ENCODE measurements around the gene NCKAP5.

NCKAP5 gene

DNA sequence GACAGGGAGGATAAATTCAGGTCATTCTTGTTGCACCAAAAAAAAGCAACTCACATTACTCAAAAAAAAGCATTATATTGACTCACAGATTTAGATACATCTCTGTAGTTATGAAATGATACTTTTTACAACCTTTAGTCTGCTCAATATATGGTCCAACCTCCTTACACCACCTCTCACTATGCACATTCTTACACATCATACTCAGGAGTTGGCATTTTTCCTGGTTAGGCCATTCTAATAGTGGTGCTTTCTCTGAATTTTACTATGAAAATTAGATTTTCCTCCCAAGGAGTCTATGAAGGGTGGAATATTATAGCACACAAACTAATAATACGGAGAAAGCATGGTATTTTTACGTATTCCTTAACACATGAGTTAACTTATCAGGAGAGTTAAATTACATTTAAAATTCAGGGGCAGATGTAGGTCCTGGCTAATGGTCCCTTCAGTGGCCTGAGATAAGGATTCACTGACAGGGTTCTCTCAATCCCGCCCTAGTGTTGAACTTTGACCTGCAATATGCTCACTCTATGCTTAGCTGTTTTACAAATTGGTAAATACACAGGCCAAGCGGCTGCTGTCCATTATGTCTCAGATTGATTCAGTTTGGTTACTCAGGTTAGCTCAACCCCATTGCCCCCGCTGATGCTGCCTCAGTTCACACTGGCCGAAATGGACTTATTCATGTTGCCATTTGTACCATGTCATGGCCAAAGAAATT is 153.6 kb downstream of the NCKAP5 start:
- DNase-seq (ENCODE audit: extremely low spot score) = no peak
- POLR2A ChIA-PET = no interaction called here
- CTCF ChIA-PET = no interaction called here
- no peak for TF ChIP-seq FOXM1 (IDR thresholded peaks at IDR 0.05; ENCODE audit: borderline replicate concordance)
- no peak for TF ChIP-seq HDGF (IDR thresholded peaks at IDR 0.05; ENCODE audit: borderline replicate concordance)
- no peak for TF ChIP-seq LEF1 (IDR thresholded peaks at IDR 0.05; ENCODE audit: borderline replicate concordance)
- no peak for TF ChIP-seq ELF4 (IDR thresholded peaks at IDR 0.05)
- TF ChIP-seq L3MBTL2 (conservative IDR thresholded peaks at IDR 0.05) = no peak
- TF ChIP-seq FOXK2 (IDR thresholded peaks at IDR 0.05) = no peak
- TF ChIP-seq SP1 (IDR thresholded peaks at IDR 0.05) = no peak
- TF ChIP-seq BHLHE40 (IDR thresholded peaks at IDR 0.05; ENCODE audit: borderline replicate concordance) = no peak
- TF ChIP-seq, protein P1, sequence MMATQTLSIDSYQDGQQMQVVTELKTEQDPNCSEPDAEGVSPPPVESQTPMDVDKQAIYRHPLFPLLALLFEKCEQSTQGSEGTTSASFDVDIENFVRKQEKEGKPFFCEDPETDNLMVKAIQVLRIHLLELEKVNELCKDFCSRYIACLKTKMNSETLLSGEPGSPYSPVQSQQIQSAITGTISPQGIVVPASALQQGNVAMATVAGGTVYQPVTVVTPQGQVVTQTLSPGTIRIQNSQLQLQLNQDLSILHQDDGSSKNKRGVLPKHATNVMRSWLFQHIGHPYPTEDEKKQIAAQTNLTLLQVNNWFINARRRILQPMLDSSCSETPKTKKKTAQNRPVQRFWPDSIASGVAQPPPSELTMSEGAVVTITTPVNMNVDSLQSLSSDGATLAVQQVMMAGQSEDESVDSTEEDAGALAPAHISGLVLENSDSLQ (IDR thresholded peaks at IDR 0.05) = no peak

DNA sequence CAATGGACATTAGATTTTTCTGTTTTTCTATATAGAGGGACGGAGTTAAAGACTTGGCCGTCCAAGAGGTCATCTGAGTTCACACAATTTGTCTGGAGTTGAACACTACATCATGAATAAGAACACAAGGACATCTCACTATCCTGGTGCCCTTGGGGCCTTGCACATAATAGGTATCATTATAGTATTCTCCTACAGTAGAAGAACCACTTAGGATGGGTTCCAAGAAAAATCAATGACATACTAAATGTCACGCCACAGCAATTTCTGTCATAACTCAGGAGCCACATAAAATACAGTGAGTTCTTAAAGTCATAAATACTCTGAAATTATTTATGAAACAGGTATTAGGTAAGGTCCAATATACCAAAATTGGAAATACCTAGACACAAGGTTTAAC is 154.4 kb downstream of the NCKAP5 start:
- ChIA-PET POLR2A (no interaction called here), CTCF (interaction anchor here (0.6 to 3.0 kb wide), 3 partner anchors 8 to 1376 kb away, joined by 3 to 14 read pairs (median 5); no protein-coding TSS in a partner anchor)
- DNase-seq (ENCODE audit: extremely low spot score) = no peak
- TF ChIP-seq L3MBTL2 (conservative IDR thresholded peaks at IDR 0.05) (no peak), NFRKB (IDR thresholded peaks at IDR 0.05) (no peak), ZNF384 (IDR thresholded peaks at IDR 0.05) (no peak), CTBP1 (IDR thresholded peaks at IDR 0.05; ENCODE audit: borderline replicate concordance) (no peak), FOXM1 (IDR thresholded peaks at IDR 0.05; ENCODE audit: borderline replicate concordance) (no peak)
- TF ChIP-seq, protein P1 (IDR thresholded peaks at IDR 0.05) = no peak

DNA sequence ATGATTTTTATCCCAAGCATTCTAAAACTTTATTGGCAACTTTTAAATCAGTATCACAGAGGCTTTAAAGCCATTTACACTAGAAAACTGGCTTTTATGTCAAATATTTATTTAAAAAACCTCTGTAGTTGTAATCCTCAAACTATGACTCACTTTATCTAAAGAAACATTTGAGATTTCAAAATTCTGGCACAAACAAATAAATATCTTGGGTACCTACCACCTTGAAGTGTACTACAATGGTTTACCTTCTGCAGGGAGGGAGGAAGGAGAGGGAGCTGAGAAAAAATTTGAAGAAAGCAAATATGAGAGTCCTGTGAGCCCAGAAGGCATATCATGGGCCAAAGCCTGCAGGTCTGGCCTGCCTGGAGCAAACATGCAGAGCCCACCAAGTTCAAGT is 155.6 kb downstream of the NCKAP5 start:
- ChIA-PET CTCF (interaction anchor here (3.0 kb wide), 1 partner anchor 9 kb away, joined by 14 read pairs; no protein-coding TSS in a partner anchor), POLR2A (interaction anchor here (0.9 to 1.3 kb wide), 2 partner anchors 9 to 146 kb away, joined by 3 read pairs; no protein-coding TSS in a partner anchor)
- no peak for TF ChIP-seq ELF4 (IDR thresholded peaks at IDR 0.05)
- DNase-seq (ENCODE audit: extremely low spot score) = no peak

DNA sequence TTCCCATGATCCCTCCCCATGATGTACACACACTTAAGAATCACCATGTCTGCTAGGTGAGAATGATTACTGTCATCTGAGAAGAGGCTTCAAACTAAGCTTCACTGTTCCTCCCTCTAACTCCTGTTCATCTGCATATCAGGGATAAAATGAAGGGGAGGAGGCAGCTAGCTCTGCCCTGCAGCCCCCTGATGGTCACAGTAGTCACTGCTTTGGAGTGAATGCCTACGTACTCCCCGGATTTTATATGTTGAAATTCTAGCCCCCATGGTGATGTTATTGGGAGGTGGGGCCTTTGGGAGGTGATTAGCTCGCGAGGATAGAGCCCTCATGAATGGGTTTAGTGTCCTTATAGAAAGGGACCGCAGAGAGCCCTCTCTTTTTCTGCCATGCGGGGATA is 156.4 kb downstream of the NCKAP5 start:
- TF ChIP-seq L3MBTL2 (conservative IDR thresholded peaks at IDR 0.05) = no peak
- TF ChIP-seq ELF4 (IDR thresholded peaks at IDR 0.05) = no peak
- no peak for TF ChIP-seq BHLHE40 (IDR thresholded peaks at IDR 0.05; ENCODE audit: borderline replicate concordance)
- no peak for TF ChIP-seq ARNT (IDR thresholded peaks at IDR 0.05)
- no peak for TF ChIP-seq LEF1 (IDR thresholded peaks at IDR 0.05; ENCODE audit: borderline replicate concordance)
- no peak for TF ChIP-seq TARDBP (IDR thresholded peaks at IDR 0.05)
- no peak for TF ChIP-seq SUZ12 (IDR thresholded peaks at IDR 0.05)
- no peak for TF ChIP-seq SP1 (IDR thresholded peaks at IDR 0.05)
- TF ChIP-seq CTBP1 (IDR thresholded peaks at IDR 0.05; ENCODE audit: borderline replicate concordance) = no peak
- TF ChIP-seq NFRKB (IDR thresholded peaks at IDR 0.05) = no peak
- TF ChIP-seq FOXM1 (IDR thresholded peaks at IDR 0.05; ENCODE audit: borderline replicate concordance) = no peak
- TF ChIP-seq ZNF384 (IDR thresholded peaks at IDR 0.05) = no peak
- TF ChIP-seq, protein P1 (IDR thresholded peaks at IDR 0.05) = no peak
- no peak for TF ChIP-seq FOXK2 (IDR thresholded peaks at IDR 0.05)
- ChIA-PET POLR2A (no interaction called here), CTCF (interaction anchor here (0.5 to 3.0 kb wide), 3 partner anchors 10 to 311 kb away, joined by 6 to 14 read pairs (median 7); no protein-coding TSS in a partner anchor)
- peak; percentile 41 for DNase-seq (ENCODE audit: extremely low spot score)

DNA sequence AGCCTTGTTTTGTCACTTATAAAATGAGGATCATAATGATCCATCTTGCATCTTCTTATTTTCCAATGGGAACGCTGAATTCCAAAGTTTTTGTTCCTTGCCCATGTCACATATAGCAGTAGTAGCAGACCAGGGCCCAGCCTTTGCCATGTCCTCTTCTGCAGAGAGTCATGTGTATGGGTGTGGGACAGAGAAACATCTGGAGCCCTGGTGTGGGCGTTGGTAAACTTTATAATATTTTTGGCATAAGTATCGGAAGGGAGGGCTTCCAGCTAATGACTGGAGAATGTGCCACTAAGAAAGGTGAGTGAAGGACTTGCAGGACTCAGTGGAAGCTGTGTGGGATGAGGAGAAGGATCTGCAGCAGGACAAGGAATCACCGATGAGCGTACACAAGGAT is 157.2 kb downstream of the NCKAP5 start:
- no peak for DNase-seq (ENCODE audit: extremely low spot score)
- ChIA-PET CTCF (interaction anchor here (3.0 kb wide), 1 partner anchor 11 kb away, joined by 14 read pairs; no protein-coding TSS in a partner anchor), POLR2A (no interaction called here)
- TF ChIP-seq FOXK2 (IDR thresholded peaks at IDR 0.05) = no peak
- TF ChIP-seq FOXM1 (IDR thresholded peaks at IDR 0.05; ENCODE audit: borderline replicate concordance) = no peak
- TF ChIP-seq HDGF (IDR thresholded peaks at IDR 0.05; ENCODE audit: borderline replicate concordance) = no peak
- TF ChIP-seq BHLHE40 (IDR thresholded peaks at IDR 0.05; ENCODE audit: borderline replicate concordance) = no peak
- no peak for TF ChIP-seq CTBP1 (IDR thresholded peaks at IDR 0.05; ENCODE audit: borderline replicate concordance)
- TF ChIP-seq L3MBTL2 (conservative IDR thresholded peaks at IDR 0.05) = no peak
- TF ChIP-seq ZNF384 (IDR thresholded peaks at IDR 0.05) = no peak
- TF ChIP-seq, protein P1 (IDR thresholded peaks at IDR 0.05) = no peak
- TF ChIP-seq SUZ12 (IDR thresholded peaks at IDR 0.05) = no peak
- TF ChIP-seq TARDBP (IDR thresholded peaks at IDR 0.05) = no peak

DNA sequence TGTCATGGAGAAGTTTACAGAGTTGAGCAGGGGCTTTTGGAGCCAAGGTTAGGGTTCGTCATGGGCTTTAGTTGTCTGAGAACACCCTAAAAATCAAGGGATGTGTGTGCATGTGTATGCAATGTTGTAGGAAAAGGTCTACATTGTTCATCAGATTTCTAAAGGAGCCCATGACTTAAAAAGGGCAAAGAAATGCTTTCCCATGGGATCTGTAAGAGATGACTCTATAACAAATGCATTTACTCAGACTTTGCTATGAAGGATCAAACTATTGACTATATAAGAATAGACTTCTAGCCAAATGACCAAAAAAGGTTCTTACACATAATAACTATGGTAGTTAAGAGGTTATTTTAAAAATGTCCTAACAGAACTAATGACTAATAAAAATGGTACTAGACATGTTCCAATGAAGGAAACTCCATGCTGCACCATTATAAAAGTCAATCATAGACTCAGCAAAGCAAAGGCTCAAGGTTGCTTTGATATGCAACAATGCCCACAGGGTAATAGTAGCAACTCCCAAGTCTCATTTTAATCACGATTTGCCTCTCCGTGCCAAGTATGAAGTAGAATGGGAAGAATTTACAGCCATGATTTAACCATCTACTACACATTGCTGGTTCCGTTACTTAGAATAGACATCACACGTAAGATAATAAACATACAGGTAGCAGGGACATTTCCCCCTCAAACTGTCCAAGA is 158.5 kb downstream of the NCKAP5 start:
- CTCF ChIA-PET = no interaction called here

More for the DNA sequence above, 158.5 kb downstream of the NCKAP5 start:
- DNase-seq (ENCODE audit: extremely low spot score) = no peak
- no peak for TF ChIP-seq ELF4 (IDR thresholded peaks at IDR 0.05)
- TF ChIP-seq ZNF384 (IDR thresholded peaks at IDR 0.05) = no peak
- TF ChIP-seq BHLHE40 (IDR thresholded peaks at IDR 0.05; ENCODE audit: borderline replicate concordance) = no peak
- TF ChIP-seq SP1 (IDR thresholded peaks at IDR 0.05) = no peak
- no peak for TF ChIP-seq LEF1 (IDR thresholded peaks at IDR 0.05; ENCODE audit: borderline replicate concordance)
- no peak for TF ChIP-seq SUZ12 (IDR thresholded peaks at IDR 0.05)
- TF ChIP-seq, protein P1 (IDR thresholded peaks at IDR 0.05) = no peak
- no peak for TF ChIP-seq NFRKB (IDR thresholded peaks at IDR 0.05)
- TF ChIP-seq FOXM1 (IDR thresholded peaks at IDR 0.05; ENCODE audit: borderline replicate concordance) = no peak
- TF ChIP-seq HDGF (IDR thresholded peaks at IDR 0.05; ENCODE audit: borderline replicate concordance) = no peak
- no peak for TF ChIP-seq FOXA1 (IDR thresholded peaks at IDR 0.05)
- no peak for TF ChIP-seq TARDBP (IDR thresholded peaks at IDR 0.05)
- TF ChIP-seq CTBP1 (IDR thresholded peaks at IDR 0.05; ENCODE audit: borderline replicate concordance) = no peak
- no peak for TF ChIP-seq FOXK2 (IDR thresholded peaks at IDR 0.05)
- no peak for TF ChIP-seq L3MBTL2 (conservative IDR thresholded peaks at IDR 0.05)
- no peak for TF ChIP-seq ARNT (IDR thresholded peaks at IDR 0.05)
- POLR2A ChIA-PET = no interaction called here

Data from HEK293T (cell line).